H1 (cell line): ENCODE measurements around the gene MTMR6. TPM values are rescaled to one million over a fixed set of nuclear protein-coding genes. Genes with fewer than 3 reads are reported as not detected.

Experiments used
- polyA plus RNA-seq, 7 experiments: library from polyadenylated mRNA; depleted of rRNA in 3 of 7; stranded (reverse) in 5 of 7; unstranded in 2 of 7; fragments of >200 nt in 5 of 7; fragments of 200-250 nt in 2 of 7; gene quantifications; 1 replicate in 5 of 7; 2 replicates in 1 of 7; 4 replicates in 1 of 7; pipeline versions ENCODE4 v1.2.1 to v1.2.3, GENCODE V29; 2011 to 2013; ENCODE audit warnings: missing spikeins in 2 of 7, mixed read lengths in 2 of 7
- total RNA-seq: library from RNA; stranded (reverse); fragmentation: NEBNext Ultra II Directional; extraction: Animal tissue kit (Norgen Biotek cat#: 25700); gene quantifications from 2 replicates; pipeline ENCODE4 v1.2.1, GENCODE V29; 2021

MTMR6 gene
- total and polyA plus RNA-seq, 2 of the 8 experiments (the other 6 are each of a cell fraction or from before 2014, with no cell fraction given), result 2.1 to 8.4 TPM

Other genes starting within 250 kb of the MTMR6 start
- gene PABPC3, start 191.4 kb downstream of the MTMR6 start, total RNA-seq, result 0.48 TPM in 2 replicates
- 0.14 and 0.18 TPM in 2 replicates for gene PABPC3, start 191.4 kb downstream of the MTMR6 start, polyA plus RNA-seq (2011; rRNA removed)
- 0.50 and 0.57 TPM in 2 replicates for gene AMER2, start 115.2 kb downstream of the MTMR6 start, total RNA-seq
- gene AMER2, start 115.2 kb downstream of the MTMR6 start, polyA plus RNA-seq (2011; rRNA removed), result 0.14 and 0.16 TPM in 2 replicates
- 53.8 and 57.5 TPM in 2 replicates for gene NUP58, start 14.1 kb upstream of the MTMR6 start, total RNA-seq
- 30.4 and 35.0 TPM in 2 replicates for gene NUP58, start 14.1 kb upstream of the MTMR6 start, polyA plus RNA-seq (2011; rRNA removed)
- gene ATP8A2, start 84.5 kb upstream of the MTMR6 start, total RNA-seq, result 8.3 and 8.4 TPM in 2 replicates
- gene ATP8A2, start 84.5 kb upstream of the MTMR6 start, polyA plus RNA-seq (2011; rRNA removed), result 2.2 and 2.4 TPM in 2 replicates